GM12891 (cell line): ENCODE data around the gene RAC2.

Experiments used
- PAX5 ChIP-seq: IDR thresholded peaks from 2 replicates; pipeline ENCODE4 v1.6.1; 2011; ENCODE audit warnings: low read length, moderate library complexity, mild to moderate bottlenecking; ENCODE audit not compliant: insufficient read depth, severe bottlenecking
- POLR2A ChIP-seq: IDR thresholded peaks from 2 replicates; pipeline ENCODE4 v1.6.1; 2011; ENCODE audit warnings: low read depth, low read length, control low read depth
- POLR2AphosphoS5 ChIP-seq: IDR thresholded peaks from 2 replicates; pipeline ENCODE4 v1.6.1; 2011; ENCODE audit warnings: low read depth, low read length, control low read depth
- POU2F2 ChIP-seq: IDR thresholded peaks from 2 replicates; pipeline ENCODE4 v1.6.1; 2011; ENCODE audit warnings: low read depth, mild to moderate bottlenecking, control low read depth, low read length, moderate library complexity
- SPI1 ChIP-seq: IDR thresholded peaks from 2 replicates; pipeline ENCODE4 v1.6.1; 2011; ENCODE audit warnings: low read depth, low read length, control low read depth
- TAF1 ChIP-seq: IDR thresholded peaks from 2 replicates; pipeline ENCODE4 v1.6.1; 2011; ENCODE audit warnings: low read depth, low read length, control low read depth

DNA sequence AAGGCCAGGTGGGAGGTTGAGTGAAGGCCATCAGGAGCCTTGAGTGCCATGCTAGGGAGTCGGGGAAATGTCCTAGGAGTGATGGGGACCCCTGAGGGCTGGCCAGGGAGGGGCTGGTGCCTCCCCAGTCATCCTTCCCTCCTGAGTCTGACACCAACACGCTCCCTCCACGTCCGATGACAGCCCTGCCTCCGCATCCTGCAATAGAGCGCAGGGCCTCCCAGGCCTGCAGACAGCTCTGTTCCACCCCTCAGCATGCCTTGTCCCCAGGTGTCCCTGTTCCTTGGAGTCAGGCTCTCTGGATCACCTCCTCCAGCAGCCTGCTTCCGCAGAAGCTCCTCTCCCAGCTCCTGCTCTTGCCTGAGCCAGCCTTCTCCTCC is 3.1 kb downstream of the RAC2 start:
- TF ChIP-seq SPI1, result no peak
- no peak for TF ChIP-seq POLR2AphosphoS5
- no peak for TF ChIP-seq POLR2A
- no peak for TF ChIP-seq POU2F2
- no peak for TF ChIP-seq TAF1
- TF ChIP-seq PAX5, result no peak
